Activated CD4-positive, alpha-beta T cell treated with anti-CD3 and anti-CD28 coated beads for 24 hours (primary cell): ENCODE results near the gene PEX11G.

Experiments used
- DNase-seq, 2 donors: peaks; one replicate each; pipeline ENCODE4 v3.0.0-alpha.2; 2020; ENCODE audit warnings: low read depth in 2 of 2

PEX11G gene

GRCh38 chr19:7488736-7489353 is at the start of gene PEX11G:
PEX11G (minus strand) TSS chr19:7489035; CDS start chr19:7489010, 25 bp downstream.
- peak; percentile 83 to 89 for DNase-seq

- DNase-seq: no peak
Measured at GRCh38 chr19:7535998-7536695, 47.3 kb upstream of the PEX11G start.

- peak; percentile 88 to 94 for DNase-seq
Measured at GRCh38 chr19:7535047-7535997, 46.5 kb upstream of the PEX11G start, which contains the start of gene PNPLA6. PNPLA6 (plus strand) TSS chr19:7535717; CDS start chr19:7535789, 72 bp downstream.

GRCh38 chr19:7534531-7535046 is 45.8 kb upstream of the PEX11G start:
- DNase-seq: peak in 1 of 2 donors; percentile 32

- DNase-seq: peak; percentile 66 to 76
Measured at GRCh38 chr19:7533925-7534480, 45.2 kb upstream of the PEX11G start.

GRCh38 chr19:7533281-7533885 is 44.5 kb upstream of the PEX11G start:
- DNase-seq: no peak

- DNase-seq: no peak
Measured at GRCh38 chr19:7529610-7530490, 41.0 kb upstream of the PEX11G start.

- DNase-seq: no peak
Measured at GRCh38 chr19:7529246-7529600, 40.4 kb upstream of the PEX11G start.

- no peak for DNase-seq
Measured at GRCh38 chr19:7528522-7529245, 39.8 kb upstream of the PEX11G start.

- DNase-seq: no peak
Measured at GRCh38 chr19:7528192-7528519, 39.3 kb upstream of the PEX11G start.

- DNase-seq: no peak
Measured at GRCh38 chr19:7527516-7528191, 38.8 kb upstream of the PEX11G start.

- no peak for DNase-seq
Measured at GRCh38 chr19:7526059-7526929, 37.5 kb upstream of the PEX11G start.

GRCh38 chr19:7524992-7525739 is 36.3 kb upstream of the PEX11G start:
- no peak for DNase-seq

GRCh38 chr19:7524523-7524922 is 35.7 kb upstream of the PEX11G start:
- DNase-seq: no peak

- no peak for DNase-seq
Measured at GRCh38 chr19:7522923-7523667, 34.3 kb upstream of the PEX11G start.

GRCh38 chr19:7522072-7522922 is 33.5 kb upstream of the PEX11G start, which contains the start of gene MCOLN1:
MCOLN1 (plus strand) TSS chr19:7522624; CDS start chr19:7522751, 127 bp downstream.
- DNase-seq: peak; percentile 99 to 100
